Transverse colon (tissue), 4 donors: ENCODE data around the gene FCHO2. TPM values are rescaled to one million over a fixed set of nuclear protein-coding genes. Genes with fewer than 3 reads are reported as not detected.

Experiments used
- DNase-seq: peaks from one replicate; pipeline ENCODE4 v3.0.0-alpha.2; 2019
- H3K27ac ChIP-seq, 4 donors: fragments of 200-600 bp; sonication (generic); 2 replicates each; pipeline ENCODE4 v1.5.1; 2016 to 2018; ENCODE audit warnings: inconsistent platforms in 4 of 4
- H3K27me3 ChIP-seq: fragments of 200-600 bp; sonication (generic); 2 replicates; pipeline ENCODE4 v1.5.1; 2017; ENCODE audit warnings: inconsistent platforms
- H3K36me3 ChIP-seq, 4 donors: fragments of 200-600 bp; sonication (generic); 2 replicates each; pipeline ENCODE4 v1.5.1; 2017 to 2019; ENCODE audit warnings: inconsistent platforms in 4 of 4
- H3K4me1 ChIP-seq, 4 donors: fragments of 200-600 bp; sonication (generic); 2 replicates each; pipeline ENCODE4 v1.5.1; 2017 to 2020; ENCODE audit warnings: inconsistent platforms in 4 of 4
- H3K4me3 ChIP-seq, 4 donors: fragments of 200-600 bp; sonication (generic); 1 replicate in 1 of 4; 2 replicates in 3 of 4; pipeline versions ENCODE4 v1.5.1 to v1.6.1; 2017 to 2019; ENCODE audit warnings: inconsistent platforms in 4 of 4
- H3K9me3 ChIP-seq, 2 donors: fragments of 200-600 bp; sonication (generic); 2 replicates each; pipeline ENCODE4 v1.5.1; 2017 to 2019; ENCODE audit warnings: inconsistent platforms in 2 of 2
- EP300 ChIP-seq: sonication (generic); formaldehyde crosslinking; IDR thresholded peaks from one replicate; pipeline ENCODE4 v1.6.1; 2017; ENCODE audit warnings: antibody characterized with exemption, low read depth
- POLR2A ChIP-seq: fragments of 450-650 bp; IDR thresholded peaks from one replicate; pipeline ENCODE4 v1.6.1; 2016; ENCODE audit warnings: antibody characterized with exemption, mild to moderate bottlenecking, moderate library complexity
- POLR2AphosphoS5 ChIP-seq, 3 donors: sonication (generic); formaldehyde crosslinking; IDR thresholded peaks; one replicate each; pipeline ENCODE4 v1.6.1; 2016; ENCODE audit warnings: antibody characterized with exemption in 3 of 3
- WGBS, 2 donors: methylation state at CpG; one replicate each; pipeline ENCODE4 v1.1.5; 2018; ENCODE audit warnings: low coverage in 1 of 2; 5-methylcytosine and 5-hydroxymethylcytosine counted together
- in situ Hi-C, 4 donors: fragments of 200-750 bp; cut with MboI; loops; one replicate each; pipeline versions ENCODE4 v1.15.0 to v1.15.1; 2017; ENCODE audit warnings: low sequenced_read_pairs in 3 of 4, low pct_ligation_motif_present in 1 of 4, low pct_unique_long_range_greater_than_20kb in 1 of 4
- intact Hi-C: fragments of 100-400 bp; cut with DNase I; formaldehyde crosslinking; loops from one replicate; pipeline ENCODE4 v1.15.1; 2023; ENCODE audit warnings: low total_unique reads
- total RNA-seq, 4 donors: library from RNA; depleted of rRNA; stranded (reverse); fragments of >200 nt; gene quantifications; one replicate each; pipeline ENCODE4 v1.1.0, GENCODE V29; 2016
- TF ChIP-seq, protein P1 (sequence below), 5 experiments: fragments of 200-600 bp in 3 of 5; fragments of 450-650 bp in 2 of 5; sonication (generic) in 3 of 5; IDR thresholded peaks; 1 replicate in 2 of 5; 2 replicates in 3 of 5; pipeline ENCODE4 v1.5.1; 2016 to 2017; ENCODE audit warnings: antibody characterized with exemption in 5 of 5, inconsistent platforms in 3 of 5, mild to moderate bottlenecking in 2 of 5, moderate library complexity in 1 of 5

FCHO2 gene
- total RNA-seq, 4 donors from 2014 or later = 25.8 to 45.4 (median 29.2) TPM

GRCh38 chr5:73095564-73096238 lies 139.9 kb downstream of the FCHO2 start:
- Histone ChIP-seq H3K4me1 (no peaks in the 10 kb centered on the region), H3K9me3 (no peaks in the 10 kb centered on the region), H3K27me3 (no peaks in the 10 kb centered on the region), H3K36me3 (no peaks in the 10 kb centered on the region), H3K4me3 (no peak overlapping the region), H3K27ac (no peak overlapping the region)
- intact Hi-C loops = no loop called here
- TF ChIP-seq POLR2AphosphoS5 (IDR thresholded peaks at IDR 0.05) = no peak
- TF ChIP-seq, protein P1, sequence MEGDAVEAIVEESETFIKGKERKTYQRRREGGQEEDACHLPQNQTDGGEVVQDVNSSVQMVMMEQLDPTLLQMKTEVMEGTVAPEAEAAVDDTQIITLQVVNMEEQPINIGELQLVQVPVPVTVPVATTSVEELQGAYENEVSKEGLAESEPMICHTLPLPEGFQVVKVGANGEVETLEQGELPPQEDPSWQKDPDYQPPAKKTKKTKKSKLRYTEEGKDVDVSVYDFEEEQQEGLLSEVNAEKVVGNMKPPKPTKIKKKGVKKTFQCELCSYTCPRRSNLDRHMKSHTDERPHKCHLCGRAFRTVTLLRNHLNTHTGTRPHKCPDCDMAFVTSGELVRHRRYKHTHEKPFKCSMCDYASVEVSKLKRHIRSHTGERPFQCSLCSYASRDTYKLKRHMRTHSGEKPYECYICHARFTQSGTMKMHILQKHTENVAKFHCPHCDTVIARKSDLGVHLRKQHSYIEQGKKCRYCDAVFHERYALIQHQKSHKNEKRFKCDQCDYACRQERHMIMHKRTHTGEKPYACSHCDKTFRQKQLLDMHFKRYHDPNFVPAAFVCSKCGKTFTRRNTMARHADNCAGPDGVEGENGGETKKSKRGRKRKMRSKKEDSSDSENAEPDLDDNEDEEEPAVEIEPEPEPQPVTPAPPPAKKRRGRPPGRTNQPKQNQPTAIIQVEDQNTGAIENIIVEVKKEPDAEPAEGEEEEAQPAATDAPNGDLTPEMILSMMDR (IDR thresholded peaks at IDR 0.05) = no peak
- no peak for TF ChIP-seq POLR2A
- TF ChIP-seq EP300 = no peak
- no peak for DNase-seq
- WGBS, 2 donors = 84 to 87% methylated on average over 5 to 6 of the region's 6 CpGs
- in situ Hi-C loops = no loop called here

DNA sequence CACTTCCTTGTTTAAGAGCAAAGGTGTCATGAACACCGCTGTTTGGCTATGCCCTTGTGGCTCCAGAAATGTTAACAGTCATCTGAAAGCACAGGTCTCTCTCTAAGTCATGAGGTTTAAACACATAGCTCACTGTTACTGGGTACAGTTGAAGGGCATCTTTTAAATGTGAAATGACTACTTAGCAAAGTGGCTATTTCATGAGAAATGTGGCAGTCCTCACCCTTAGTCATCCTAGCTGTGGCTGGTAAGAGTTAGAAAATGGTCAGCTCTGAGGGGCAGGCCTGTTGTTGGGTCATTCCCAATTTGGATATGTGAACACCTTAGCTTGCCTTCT lies 140.4 kb downstream of the FCHO2 start:
- TF ChIP-seq EP300 = no peak
- no peak for TF ChIP-seq POLR2AphosphoS5 (IDR thresholded peaks at IDR 0.05)
- TF ChIP-seq POLR2A = no peak
- TF ChIP-seq, protein P1 (IDR thresholded peaks at IDR 0.05) = no peak

DNA sequence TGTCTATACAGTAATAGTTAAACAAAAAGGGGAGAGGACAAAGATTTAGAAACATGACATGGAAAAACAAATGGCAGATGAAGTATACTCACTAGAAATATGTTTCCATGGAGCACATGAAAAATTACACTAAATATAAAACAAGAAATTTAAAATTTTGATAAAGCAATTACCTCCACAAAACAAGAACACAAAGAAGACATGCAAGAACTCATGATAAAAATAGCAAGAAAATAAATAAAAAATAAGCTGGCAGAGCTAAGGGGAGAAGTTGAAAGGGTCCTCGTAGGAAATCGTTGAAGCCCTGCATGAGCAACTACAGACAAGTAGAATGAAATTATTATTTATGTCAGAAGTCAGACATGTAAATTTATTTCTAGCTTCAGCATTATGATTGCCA lies 141.9 kb downstream of the FCHO2 start:
- in situ Hi-C loops = no loop called here
- no peaks in the 10 kb centered on the region for H3K27me3 ChIP-seq
- TF ChIP-seq POLR2A (no peak), POLR2AphosphoS5 (IDR thresholded peaks at IDR 0.05) (no peak), EP300 (no peak)
- TF ChIP-seq, protein P1 (IDR thresholded peaks at IDR 0.05) = no peak
- no peaks in the 10 kb centered on the region for H3K9me3 ChIP-seq
- H3K4me3 ChIP-seq = no peak overlapping the region
- no peaks in the 10 kb centered on the region for H3K4me1 ChIP-seq
- no peak for DNase-seq
- WGBS, 2 donors = 92 to 95% methylated on average over 2 of the region's 2 CpGs
- no peak overlapping the region for H3K27ac ChIP-seq
- intact Hi-C loops = no loop called here
- H3K36me3 ChIP-seq = no peaks in the 10 kb centered on the region

More for the DNA sequence above, 140.4 kb downstream of the FCHO2 start:
- no peaks in the 10 kb centered on the region for H3K9me3 ChIP-seq
- no peaks in the 10 kb centered on the region for H3K4me1 ChIP-seq
- 75 to 85% methylated on average over 1 of the region's 1 CpG for WGBS, 2 donors
- in situ Hi-C loops (no loop called here), intact Hi-C loops (no loop called here)
- no peak overlapping the region for H3K27ac ChIP-seq
- no peak for DNase-seq
- H3K4me3 ChIP-seq = no peak overlapping the region
- no peaks in the 10 kb centered on the region for H3K36me3 ChIP-seq
- H3K27me3 ChIP-seq = no peaks in the 10 kb centered on the region

DNA sequence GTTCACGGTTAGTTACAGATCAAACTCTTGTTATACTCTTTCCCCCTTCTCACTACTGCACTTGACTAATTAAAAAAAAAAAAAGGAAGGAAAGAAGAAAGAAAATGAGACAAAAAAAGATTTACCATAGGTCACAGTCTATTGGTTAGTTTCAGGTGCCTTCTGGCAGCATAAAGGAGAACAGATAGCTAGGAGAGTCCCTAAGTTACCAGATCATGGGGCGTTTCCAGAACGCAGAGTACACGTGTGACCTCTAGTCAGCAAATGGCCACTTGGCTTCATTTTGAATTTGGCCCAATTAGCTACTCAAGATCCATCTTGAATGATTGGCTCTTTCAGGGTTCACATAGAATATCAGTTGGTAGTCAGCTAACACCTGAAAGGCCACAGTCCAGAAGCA lies 144.3 kb downstream of the FCHO2 start:
- intact Hi-C loops = no loop called here
- 83 to 86% methylated on average over 1 to 4 of the region's 4 CpGs for WGBS, 2 donors

More for the DNA sequence above, 144.3 kb downstream of the FCHO2 start:
- in situ Hi-C loops = no loop called here
- no peaks in the 10 kb centered on the region for H3K27me3 ChIP-seq
- H3K4me1 ChIP-seq = no peaks in the 10 kb centered on the region
- TF ChIP-seq POLR2AphosphoS5 (IDR thresholded peaks at IDR 0.05) (no peak), EP300 (no peak), POLR2A (no peak)
- TF ChIP-seq, protein P1 (IDR thresholded peaks at IDR 0.05) = no peak
- no peaks in the 10 kb centered on the region for H3K9me3 ChIP-seq
- DNase-seq = no peak
- no peaks in the 10 kb centered on the region for H3K36me3 ChIP-seq
- no peak overlapping the region for H3K27ac ChIP-seq
- no peak overlapping the region for H3K4me3 ChIP-seq
